ENCODE results near the gene CST1.
"Not testable (repeated sequence)": the region's sequence is repeated elsewhere in the genome, so short reads cannot be mapped to it uniquely, and the experiment has no call there.

Gene CST1

DNA sequence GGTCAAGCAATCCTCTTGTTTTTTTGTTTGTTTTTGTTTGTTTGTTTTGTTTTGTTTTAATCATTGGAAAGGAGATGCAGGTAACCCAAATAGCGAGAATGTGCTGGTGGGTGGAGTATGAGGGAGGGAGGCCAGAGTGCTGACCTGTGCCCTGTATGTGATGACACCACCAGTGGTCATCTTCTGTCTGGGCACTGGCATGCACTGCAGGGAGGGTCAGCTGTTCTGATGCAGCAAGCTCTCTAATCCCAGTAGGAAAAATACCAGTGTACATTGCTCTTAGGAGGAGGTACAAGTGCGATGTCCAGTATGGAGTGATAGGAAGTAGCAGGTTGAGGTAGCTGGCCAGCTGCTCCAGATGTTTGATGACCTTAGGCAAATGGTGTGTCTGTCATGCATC lies 2.9 kb upstream of the CST1 start:
- DNase-seq: no peak

DNA sequence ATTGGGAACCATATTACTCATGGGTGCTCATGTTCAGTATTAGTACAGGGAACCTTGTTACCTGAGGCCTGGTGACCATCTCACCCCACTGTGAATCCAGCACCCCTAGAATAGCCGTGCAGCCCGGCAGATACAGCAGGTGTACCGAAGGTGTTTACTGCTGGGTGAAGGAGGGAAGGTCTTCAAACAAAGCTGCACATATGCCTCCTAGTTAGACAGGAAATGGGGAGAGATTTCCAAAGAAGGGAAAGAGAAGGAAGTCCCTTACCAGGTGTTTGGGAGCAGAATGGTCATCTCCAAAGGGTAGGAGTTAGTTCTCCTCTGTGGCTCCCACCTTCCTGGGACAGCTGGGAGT lies 2.4 kb upstream of the CST1 start:
- no peak for DNase-seq

DNA sequence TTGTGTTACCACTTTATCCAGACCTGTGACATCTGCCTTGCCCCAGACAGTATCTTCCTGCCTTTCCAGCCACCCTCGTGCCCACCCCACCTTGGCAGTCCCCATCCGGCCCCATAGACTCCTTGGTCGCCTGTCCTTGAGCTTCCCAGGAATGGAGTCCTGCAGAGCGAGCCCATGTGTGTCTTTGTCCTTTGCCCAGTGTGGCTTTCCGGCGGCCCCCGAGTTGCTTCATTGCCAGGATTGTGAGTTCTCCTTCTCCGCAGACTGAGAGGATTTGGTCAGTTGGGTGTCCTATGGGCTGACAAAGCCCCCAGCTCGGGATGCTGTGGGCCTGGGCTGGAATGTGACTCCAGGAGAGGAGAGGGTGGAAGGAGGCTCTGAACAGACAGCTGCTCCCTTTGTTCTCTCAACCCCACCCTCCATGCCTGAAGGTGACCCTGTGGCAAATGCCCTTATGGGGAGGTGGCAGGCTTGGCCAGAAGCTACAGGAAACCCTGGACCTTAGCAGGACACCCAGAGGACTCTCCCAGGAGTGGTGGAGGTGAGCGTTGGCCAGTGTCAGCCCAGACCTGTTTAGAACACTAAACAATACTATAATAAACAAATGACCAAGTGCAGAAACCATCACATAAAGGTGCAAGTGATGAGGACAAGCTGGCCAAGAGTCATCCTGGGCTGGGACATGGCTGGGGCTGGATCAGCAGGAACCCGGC lies 1.9 kb upstream of the CST1 start:
- no peak for DNase-seq

DNA sequence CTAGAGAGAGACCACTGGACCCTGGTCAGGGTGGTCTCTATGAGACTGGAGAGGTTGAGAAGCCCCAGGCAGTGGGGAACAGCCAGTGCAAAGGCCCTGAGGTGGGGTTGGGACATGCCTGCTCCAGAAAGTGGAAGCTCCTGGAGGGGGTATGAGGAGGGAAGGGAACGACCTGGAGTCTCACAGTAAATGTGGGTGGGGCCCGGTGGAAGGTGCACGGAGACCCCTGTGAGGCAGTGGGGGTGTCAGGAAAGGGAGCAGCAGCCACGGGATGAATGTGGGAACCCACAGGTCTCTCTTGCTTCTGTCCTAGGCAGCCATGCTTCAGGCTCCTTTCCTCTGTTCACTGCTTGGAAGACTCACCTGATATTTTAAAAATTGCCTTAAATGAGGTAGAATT lies 1.3 kb upstream of the CST1 start:
- DNase-seq: no peak

DNA sequence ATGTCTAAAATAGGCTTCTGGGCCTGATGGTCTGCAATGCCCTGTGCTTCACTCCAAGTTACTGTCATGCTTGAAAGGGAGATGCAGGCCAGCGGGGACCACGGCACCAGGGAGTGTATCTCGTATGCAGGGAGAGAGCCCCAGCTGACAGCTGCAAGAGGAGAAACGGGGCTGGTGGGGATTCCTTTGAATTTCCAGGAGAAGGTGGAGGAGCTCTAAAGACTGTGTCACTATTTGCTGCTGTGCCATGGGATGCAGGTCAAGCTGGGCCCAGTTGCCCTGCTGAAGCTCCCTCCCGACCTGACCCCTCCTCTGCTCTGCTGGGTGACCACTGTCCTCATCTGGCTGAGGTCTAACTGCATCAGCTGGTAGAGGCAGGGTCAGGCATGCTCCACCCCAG lies 989 bp downstream of the CST1 start:
- no peak for DNase-seq

DNA sequence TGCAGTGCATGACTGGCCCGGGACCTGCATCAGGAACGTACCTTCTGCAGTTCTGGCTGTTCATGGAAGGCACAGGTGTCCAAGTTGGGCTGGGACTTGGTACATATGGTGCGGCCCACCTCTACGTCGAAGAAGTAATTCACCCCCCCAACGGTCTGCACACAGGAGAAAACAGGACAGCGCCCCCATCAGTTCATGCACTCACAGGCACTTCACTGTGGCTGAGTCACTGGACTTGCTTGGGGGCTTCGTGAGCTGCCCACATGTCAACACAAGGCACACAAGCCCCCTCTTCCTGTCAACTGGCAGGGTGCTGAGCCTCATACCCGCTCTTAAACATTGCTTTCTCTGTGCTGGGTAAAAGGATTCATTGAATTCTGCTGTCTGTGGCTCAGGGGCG lies 1.8 kb downstream of the CST1 start:
- not testable (repeated sequence) for DNase-seq

DNA sequence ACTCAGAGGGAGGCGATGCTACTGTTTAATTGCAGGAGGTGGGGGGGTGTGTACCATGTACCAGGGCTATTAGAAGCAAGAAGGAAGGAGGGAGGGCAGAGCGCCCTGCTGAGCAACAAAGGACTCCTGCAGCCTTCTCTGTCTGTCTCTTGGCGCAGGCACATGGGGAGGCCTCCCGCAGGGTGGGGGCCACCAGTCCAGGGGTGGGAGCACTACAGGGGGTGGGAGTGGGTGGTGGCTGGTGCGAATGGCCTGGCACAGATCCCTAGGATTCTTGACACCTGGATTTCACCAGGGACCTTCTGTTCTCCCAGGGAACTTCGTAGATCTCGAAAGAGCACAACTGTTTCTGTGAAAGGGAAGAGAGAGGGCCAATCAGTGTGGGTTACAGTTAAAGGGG lies 3.2 kb downstream of the CST1 start:
- peak; percentile 45 for DNase-seq

DNA sequence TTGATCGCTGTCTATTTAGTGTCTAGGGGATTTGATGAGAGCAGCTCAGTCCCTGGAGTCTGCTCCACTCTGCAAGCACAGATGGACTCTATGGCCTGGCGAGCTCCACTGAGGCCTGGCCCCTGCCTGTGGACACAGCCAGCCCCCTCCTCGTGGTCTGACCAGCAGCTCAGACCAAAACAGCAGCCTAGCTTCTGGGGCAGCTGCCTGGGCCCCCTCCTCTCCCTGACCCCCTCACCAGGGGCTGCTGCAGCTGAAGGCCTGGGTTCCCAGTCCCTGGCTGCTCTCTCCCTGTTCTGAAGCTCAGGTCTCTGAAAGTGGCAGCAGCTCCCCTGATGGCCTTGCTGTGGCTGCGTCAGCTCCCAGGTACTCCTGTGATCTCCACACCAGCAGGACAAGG lies 3.6 kb downstream of the CST1 start:
- not testable (repeated sequence) for DNase-seq

DNA sequence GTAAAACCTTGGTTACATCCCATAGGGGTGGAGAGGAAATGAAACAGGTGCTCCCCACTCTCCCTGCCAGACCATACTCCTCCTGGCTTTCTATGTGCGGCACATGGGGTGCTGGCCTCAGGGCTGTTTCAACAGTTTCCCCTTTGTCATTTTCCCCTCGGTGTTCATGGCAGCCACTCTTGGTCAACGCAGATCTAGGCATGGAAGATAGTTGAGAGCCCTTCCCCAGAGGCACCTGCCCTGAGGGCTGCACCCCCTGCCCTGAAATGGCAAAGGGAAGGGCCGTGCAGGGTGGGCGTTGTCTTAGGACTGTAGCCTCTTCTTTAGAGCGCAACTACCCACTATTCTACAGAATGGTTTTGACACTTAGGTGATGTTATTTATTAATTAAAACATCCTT lies 4.4 kb downstream of the CST1 start:
- no peak for DNase-seq

DNA sequence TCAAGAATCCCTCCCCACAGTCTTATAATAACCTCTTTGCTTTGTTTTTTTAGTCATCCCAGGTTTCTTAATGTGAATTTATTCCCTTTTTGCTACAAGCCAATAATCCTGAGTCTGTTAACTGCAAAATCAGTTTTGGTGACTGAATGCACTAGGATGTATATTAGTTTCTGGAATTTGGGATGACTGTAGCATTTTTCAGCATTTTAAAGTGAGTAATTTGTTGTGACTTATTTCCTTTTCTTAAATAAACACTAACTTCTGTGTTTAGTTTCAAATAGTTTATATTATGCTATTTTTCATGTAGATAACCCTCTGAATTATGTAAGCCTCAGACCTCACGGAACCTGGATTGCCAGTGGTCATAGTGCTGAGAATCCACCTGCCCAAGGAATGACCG lies 5.5 kb downstream of the CST1 start:
- no peak for DNase-seq

DNA sequence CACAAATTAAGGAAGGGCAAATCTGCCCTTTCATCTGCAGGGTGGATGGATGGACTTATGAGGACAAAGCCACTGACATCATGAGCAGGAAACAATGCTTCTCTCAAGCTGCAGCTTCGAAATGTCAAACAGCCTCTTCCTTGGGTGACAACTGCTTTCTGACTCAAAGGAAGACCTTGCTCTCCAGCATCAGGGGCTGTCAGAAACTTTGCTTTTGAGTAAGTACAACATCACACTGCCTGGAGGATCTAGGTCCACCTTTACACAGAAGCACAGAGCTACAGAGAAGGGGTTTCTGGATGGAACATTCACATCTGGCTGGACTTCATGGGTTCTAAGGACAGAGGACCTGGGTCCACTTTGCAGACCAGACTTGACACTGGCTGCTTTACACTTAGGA lies 5.9 kb downstream of the CST1 start:
- DNase-seq: no peak

DNA sequence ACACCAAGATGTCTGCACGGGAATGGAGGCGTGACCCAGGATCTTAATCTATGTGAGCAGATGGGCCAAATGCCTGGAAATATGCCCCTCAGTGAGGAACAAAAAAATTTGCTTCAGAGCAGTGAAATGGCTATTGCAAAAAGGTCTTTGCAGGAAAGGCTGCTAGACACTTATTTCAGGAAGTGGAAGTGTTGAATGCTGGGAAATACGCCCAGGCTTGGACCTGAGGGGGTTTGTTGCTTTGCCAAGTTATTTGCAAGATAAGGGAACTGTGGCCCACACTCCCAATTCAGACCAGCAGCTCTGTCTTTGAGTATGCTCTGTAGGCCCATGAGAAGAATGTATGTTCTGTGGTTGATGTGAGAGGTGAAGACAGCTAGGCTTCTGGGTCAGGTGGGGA lies 15.3 kb downstream of the CST1 start:
- not testable (repeated sequence) for DNase-seq

DNA sequence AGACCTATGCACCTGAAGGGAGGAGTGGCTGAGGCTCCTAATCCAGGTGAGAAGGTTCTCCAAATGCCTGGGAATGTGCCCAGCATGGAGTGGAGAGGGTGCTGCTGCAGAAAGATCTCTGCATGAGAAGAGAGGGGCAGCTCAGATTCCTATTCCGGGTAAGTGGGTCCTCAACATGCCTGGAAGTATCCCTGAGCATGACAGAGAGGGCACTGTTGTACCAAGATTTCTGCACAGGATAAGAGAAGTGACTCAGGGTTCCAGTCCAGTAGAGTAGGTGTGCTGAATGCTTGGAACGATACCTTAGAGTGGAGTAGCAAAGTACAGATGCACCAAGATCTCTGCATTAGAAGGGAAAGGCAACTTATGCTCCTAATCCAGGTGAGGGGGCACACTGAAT lies 15.8 kb downstream of the CST1 start:
- not testable (repeated sequence) for DNase-seq

DNA sequence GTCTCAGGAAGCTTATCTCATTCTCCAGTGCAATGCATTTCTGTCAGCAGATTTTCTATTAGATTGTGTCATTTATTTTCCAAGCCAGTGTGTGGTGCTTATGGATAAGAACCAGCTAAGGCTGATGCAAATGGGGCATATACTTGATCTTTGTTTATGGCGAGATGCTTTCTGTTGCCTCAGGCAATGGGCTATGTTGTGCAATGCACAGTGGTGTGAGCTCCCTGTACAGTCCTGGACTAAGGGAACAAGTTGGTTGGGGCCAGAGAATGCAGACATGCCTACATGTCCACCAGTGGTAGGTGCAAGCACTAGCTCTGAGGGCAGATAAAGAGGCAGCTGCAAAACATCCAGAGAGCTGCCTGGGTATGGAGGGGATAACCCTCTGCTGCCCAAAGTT lies 16.3 kb downstream of the CST1 start:
- not testable (repeated sequence) for DNase-seq

DNA sequence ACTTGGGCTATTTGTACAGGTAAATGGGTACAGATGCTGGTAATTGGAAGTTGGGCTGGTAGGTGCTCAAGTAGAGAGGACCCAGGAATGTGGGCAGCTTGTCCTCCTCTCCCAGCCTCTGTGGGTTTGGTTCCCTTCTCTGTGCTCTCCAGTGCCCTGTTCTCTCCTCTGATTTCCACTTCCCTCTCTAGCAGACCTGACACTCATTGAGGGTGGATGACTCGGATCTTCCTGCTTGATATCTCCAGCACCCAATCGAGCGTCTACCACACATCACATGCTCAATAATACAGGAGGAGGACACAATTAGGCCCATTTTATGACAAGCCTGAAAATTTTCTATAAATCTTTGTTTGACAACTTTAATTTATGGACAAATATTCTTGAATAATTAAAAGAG lies 23.7 kb downstream of the CST1 start:
- DNase-seq: no peak

DNA sequence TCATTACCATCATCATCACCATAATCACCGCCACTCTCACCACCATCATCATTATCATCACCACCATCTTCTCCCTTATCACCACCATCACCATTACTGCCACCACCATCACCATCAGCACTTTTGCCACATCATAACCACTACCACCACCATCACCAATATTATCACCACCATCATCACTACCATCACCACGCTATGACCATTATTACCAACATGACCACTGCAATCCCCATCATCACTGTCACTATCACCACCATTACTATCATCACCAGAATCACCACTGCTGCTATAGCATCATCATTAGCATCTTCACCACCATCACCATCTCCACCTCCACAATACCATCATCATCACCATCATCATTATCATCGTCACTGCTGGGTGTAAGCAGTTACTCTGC lies 25.6 kb downstream of the CST1 start:
- no peak for DNase-seq

DNA sequence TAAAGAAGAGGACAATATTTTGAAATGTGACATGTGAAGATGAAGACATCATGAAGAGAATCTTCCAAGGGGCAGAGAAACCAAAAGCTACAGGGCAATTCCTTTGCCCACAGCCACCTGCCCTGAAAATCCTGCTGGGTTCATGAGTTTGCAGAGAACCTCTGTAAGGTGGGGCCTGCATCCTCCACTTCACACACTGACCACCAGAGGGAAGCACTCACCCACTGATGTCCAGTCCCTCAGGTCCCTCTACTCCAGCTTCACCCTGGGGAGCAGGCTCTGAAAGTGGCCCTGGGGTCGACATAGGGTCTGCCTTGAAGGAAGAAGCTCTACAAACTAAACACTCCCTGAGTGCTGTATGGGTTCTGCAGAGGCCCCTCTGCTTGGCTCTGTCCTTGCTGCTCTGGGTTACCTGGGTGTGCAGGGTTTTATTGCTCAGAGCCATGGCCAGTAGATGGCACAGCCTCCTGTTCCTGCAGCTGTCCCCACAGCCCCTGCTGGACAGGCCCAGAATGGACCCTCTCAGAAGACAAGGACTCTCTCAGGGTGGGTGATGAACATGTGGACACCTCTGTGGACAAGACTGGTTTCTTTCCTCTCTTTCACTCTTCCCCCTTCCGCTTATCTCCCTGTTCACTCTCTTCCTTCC lies 27.0 kb downstream of the CST1 start:
- DNase-seq: peak; percentile 12

DNA sequence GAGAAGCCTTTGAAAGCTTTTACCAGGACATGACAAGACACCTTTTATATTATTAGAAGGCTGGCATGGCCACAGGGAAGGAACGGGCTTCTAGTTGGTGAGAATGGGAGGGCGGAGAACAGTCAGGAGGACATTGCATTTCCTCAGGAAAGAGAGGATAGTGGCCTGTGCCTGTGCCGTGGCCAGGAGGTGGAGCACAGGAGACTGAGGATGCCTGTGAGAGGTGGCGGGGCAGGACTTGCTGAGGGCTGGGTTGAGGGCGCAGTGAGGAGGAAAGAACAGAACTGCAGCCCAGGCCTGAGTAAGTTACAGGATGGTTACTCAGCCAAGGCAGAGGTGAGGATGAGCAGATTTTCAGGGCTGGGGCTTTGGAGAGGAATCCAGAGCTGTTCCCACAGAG lies 27.9 kb downstream of the CST1 start:
- not testable (repeated sequence) for DNase-seq

DNA sequence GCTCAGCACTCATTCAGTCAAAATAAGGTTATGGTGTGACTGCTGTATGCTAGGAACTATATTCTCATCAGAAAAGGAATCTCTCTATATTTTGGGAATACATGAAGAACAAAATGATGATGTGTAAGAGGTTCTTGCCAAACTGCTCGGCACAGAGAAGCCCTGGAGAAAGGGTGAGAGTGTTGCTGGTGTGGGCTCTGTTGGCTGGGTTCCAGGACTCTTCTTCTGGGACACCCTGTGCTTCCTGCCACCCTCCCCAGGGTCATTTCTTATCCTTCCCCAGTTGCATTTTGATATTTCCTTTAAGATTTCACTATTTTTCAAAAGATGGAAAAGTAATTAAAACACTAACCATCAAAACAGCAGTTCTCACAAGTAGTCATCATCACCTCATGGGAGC lies 28.8 kb downstream of the CST1 start:
- DNase-seq: no peak

DNA sequence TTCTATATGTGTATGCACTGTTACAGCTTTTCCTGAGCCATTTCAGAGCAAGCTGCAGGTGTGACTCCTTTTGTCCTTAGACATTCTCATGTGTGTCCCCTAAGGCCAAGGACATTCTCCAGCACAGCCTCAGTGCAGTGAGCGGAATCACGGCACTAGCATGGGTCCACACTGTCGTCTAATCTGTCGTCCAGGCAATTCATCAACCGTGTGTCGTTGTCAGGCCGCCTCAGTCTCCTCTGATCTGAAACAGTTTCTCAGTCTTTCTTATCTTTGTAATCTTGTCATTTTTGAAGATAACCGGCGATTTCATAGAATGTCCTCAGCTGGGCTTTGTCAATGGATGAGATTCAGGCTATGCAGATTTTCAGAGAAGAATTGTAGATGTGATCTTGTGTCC lies 31.4 kb downstream of the CST1 start:
- not testable (repeated sequence) for DNase-seq

DNA sequence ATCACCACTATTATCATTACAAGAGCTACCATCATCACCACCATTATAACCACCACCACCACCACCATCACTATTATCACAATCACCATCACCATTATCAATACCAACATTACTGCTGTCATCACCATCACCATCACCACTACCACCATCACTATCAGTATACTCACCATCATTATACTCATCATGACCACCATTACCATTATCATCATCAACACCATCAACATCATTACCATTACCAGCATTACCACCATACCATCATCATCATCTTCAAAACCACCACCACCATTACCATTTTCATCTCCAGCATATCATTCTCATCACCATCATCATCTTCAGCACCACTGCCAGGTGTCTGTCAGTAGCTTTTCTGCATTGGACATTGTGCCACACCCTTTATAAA lies 39.0 kb downstream of the CST1 start:
- not testable (repeated sequence) for DNase-seq

DNA sequence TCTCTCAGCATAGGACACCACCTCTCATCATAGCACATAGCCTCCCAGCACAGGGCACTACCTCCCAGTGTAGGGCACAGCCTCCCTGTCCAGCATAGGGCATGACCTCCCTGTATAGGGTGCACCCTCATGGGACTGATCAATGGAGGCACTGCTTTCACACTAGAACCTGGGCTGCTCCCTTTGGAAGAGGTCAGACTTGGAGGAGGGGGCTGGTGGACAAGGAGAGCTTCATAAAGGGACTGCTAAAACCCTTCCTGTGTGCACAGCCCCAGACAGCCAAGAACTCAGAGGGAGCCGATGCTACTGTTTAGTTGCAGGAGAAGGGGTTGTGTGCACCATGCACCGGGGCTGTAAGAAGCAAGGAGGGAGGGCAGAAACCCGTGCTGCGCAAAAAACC lies 40.0 kb downstream of the CST1 start:
- no peak for DNase-seq

DNA sequence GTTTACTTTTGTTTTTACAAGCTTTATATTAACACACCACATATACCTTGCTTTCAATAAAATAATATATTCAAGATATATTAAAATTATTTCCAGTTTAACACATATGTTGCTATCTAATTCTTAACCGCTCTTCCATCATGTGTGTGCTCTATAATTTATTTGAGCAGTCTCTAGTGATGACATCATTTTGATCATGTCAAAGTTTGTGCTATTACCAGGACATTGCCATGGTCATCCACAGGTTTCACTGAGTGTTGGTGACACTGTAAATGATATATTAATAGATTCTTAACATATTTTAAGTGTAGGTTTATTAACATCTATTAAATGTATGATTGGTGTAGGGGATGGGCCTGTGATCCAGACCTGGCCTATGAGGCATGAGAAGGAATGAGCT lies 44.8 kb downstream of the CST1 start:
- DNase-seq: no peak

DNA sequence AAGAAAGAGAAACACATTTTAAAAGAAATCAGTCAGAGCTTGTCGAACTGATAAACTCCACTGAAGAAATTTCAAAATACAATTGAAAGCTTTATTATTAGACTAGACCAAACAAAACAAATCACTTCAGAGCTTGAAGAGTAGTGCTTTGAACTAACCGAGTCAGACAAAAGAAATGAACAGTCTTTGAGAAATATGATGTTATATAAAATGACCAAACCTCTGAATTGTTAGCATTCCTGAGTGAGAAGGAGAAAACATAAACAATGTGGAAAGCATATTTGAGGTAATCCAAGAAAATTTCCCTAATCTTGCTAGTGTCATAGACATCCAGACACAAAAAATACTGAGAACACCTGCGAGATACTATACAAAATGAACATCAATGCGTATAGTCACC lies 48.7 kb downstream of the CST1 start:
- DNase-seq: no peak

DNA sequence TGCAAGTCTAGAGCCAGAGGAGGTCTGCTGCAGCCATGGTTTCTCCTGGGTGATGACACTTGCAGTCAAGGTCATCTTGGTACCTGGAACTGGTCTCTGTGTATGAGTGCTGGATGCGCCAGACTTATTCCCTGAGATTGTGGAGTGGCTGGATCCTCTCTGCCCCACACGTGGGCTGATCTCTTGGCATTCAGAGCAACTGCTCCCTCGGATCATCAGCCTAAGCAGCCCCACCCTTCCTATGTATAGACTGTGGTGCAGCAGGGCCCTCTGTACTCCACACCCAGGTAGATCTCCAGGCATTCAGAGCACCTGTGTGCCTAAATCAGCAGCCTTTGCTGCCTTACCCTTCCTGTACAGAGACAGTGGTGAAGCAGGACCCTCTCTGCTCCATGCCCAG lies 49.8 kb downstream of the CST1 start:
- DNase-seq: no peak
